ENCODE data around the gene PTGES. TPM values are rescaled to one million over a fixed set of nuclear protein-coding genes. Genes with fewer than 3 reads are reported as not detected.
"Not testable (repeated sequence)": the region's sequence is repeated elsewhere in the genome, so short reads cannot be mapped to it uniquely, and the experiment has no call there.

Gene PTGES
- total and polyA plus RNA-seq, 2 experiments from 2014 or later: 2.8 to 3.6 TPM

DNA sequence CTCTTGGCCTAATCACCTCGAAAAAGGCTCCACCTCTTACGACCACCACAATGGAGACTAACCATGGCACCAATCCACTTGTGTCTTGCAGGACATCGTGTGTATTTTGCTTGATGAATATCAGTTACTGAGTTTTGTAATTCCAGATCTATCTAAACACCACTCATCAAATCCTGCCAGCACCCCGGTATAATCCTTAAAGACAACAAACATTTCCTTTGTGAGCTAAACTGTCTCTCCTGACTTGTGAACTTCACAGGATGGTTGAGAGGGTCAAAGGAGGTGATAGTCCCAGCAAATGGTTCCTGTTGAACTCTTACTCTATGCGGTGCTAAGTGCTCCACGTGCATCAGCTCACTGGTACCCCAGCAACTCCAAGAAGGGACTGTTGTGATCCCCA, 46.1 kb upstream of the PTGES start (continued):
- TF ChIP-seq, protein P1, sequence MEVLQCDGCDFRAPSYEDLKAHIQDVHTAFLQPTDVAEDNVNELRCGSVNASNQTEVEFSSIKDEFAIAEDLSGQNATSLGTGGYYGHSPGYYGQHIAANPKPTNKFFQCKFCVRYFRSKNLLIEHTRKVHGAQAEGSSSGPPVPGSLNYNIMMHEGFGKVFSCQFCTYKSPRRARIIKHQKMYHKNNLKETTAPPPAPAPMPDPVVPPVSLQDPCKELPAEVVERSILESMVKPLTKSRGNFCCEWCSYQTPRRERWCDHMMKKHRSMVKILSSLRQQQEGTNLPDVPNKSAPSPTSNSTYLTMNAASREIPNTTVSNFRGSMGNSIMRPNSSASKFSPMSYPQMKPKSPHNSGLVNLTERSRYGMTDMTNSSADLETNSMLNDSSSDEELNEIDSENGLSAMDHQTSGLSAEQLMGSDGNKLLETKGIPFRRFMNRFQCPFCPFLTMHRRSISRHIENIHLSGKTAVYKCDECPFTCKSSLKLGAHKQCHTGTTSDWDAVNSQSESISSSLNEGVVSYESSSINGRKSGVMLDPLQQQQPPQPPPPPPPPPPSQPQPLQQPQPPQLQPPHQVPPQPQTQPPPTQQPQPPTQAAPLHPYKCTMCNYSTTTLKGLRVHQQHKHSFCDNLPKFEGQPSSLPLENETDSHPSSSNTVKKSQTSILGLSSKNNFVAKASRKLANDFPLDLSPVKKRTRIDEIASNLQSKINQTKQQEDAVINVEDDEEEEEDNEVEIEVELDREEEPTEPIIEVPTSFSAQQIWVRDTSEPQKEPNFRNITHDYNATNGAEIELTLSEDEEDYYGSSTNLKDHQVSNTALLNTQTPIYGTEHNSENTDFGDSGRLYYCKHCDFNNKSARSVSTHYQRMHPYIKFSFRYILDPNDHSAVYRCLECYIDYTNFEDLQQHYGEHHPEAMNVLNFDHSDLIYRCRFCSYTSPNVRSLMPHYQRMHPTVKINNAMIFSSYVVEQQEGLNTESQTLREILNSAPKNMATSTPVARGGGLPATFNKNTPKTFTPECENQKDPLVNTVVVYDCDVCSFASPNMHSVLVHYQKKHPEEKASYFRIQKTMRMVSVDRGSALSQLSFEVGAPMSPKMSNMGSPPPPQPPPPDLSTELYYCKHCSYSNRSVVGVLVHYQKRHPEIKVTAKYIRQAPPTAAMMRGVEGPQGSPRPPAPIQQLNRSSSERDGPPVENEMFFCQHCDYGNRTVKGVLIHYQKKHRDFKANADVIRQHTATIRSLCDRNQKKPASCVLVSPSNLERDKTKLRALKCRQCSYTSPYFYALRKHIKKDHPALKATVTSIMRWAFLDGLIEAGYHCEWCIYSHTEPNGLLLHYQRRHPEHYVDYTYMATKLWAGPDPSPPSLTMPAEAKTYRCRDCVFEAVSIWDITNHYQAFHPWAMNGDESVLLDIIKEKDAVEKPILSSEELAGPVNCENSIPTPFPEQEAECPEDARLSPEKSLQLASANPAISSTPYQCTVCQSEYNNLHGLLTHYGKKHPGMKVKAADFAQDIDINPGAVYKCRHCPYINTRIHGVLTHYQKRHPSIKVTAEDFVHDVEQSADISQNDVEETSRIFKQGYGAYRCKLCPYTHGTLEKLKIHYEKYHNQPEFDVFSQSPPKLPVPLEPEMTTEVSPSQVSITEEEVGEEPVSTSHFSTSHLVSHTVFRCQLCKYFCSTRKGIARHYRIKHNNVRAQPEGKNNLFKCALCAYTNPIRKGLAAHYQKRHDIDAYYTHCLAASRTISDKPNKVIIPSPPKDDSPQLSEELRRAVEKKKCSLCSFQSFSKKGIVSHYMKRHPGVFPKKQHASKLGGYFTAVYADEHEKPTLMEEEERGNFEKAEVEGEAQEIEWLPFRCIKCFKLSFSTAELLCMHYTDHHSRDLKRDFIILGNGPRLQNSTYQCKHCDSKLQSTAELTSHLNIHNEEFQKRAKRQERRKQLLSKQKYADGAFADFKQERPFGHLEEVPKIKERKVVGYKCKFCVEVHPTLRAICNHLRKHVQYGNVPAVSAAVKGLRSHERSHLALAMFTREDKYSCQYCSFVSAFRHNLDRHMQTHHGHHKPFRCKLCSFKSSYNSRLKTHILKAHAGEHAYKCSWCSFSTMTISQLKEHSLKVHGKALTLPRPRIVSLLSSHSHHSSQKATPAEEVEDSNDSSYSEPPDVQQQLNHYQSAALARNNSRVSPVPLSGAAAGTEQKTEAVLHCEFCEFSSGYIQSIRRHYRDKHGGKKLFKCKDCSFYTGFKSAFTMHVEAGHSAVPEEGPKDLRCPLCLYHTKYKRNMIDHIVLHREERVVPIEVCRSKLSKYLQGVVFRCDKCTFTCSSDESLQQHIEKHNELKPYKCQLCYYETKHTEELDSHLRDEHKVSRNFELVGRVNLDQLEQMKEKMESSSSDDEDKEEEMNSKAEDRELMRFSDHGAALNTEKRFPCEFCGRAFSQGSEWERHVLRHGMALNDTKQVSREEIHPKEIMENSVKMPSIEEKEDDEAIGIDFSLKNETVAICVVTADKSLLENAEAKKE (CRISPR knock-in tag; IDR thresholded peaks at IDR 0.05): no peak
- no peak for TF ChIP-seq JUNB (IDR thresholded peaks at IDR 0.05; ENCODE audit: unreplicated experiment)
- TF ChIP-seq, protein P2, sequence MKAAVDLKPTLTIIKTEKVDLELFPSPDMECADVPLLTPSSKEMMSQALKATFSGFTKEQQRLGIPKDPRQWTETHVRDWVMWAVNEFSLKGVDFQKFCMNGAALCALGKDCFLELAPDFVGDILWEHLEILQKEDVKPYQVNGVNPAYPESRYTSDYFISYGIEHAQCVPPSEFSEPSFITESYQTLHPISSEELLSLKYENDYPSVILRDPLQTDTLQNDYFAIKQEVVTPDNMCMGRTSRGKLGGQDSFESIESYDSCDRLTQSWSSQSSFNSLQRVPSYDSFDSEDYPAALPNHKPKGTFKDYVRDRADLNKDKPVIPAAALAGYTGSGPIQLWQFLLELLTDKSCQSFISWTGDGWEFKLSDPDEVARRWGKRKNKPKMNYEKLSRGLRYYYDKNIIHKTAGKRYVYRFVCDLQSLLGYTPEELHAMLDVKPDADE (IDR thresholded peaks at IDR 0.05): no peak
- TF ChIP-seq CREB1 (CRISPR knock-in tag; IDR thresholded peaks at IDR 0.05; ENCODE audit: low read depth): no peak
- TF ChIP-seq, protein P3, sequence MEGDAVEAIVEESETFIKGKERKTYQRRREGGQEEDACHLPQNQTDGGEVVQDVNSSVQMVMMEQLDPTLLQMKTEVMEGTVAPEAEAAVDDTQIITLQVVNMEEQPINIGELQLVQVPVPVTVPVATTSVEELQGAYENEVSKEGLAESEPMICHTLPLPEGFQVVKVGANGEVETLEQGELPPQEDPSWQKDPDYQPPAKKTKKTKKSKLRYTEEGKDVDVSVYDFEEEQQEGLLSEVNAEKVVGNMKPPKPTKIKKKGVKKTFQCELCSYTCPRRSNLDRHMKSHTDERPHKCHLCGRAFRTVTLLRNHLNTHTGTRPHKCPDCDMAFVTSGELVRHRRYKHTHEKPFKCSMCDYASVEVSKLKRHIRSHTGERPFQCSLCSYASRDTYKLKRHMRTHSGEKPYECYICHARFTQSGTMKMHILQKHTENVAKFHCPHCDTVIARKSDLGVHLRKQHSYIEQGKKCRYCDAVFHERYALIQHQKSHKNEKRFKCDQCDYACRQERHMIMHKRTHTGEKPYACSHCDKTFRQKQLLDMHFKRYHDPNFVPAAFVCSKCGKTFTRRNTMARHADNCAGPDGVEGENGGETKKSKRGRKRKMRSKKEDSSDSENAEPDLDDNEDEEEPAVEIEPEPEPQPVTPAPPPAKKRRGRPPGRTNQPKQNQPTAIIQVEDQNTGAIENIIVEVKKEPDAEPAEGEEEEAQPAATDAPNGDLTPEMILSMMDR (conservative IDR thresholded peaks at IDR 0.05; ENCODE audit: low read depth in 2 of 2): no peak
- TF ChIP-seq ZNF331 (CRISPR knock-in tag; IDR thresholded peaks at IDR 0.05; ENCODE audit: low read depth): no peak
- TF ChIP-seq NANOG (IDR thresholded peaks at IDR 0.05; ENCODE audit: borderline replicate concordance): no peak

DNA sequence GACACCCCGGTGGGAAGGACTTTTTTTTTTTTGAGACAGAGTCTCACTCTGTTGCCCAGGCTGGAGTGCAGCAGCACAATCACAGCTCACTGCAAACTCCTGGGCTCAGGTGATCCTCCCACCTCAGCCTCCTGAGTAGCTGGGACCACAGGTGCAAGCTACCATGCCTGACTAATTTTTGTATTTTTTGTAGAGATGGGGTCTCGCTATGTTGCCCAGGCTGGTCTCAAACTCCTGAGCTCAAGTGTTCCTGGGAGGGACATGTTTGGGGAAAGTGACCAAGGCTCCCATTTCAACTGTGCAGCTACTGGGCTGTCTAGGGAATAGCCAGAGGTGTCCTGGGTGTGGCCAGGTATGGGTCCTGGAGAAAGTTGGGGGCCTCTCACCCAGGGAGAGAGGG, 43.2 kb upstream of the PTGES start:
- not testable (repeated sequence) for H2AFZ ChIP-seq; H3K36me3 Mint-ChIP-seq (ENCODE audit: low read depth); H3K27me3 Mint-ChIP-seq (ENCODE audit: insufficient read depth, low read depth, poor library complexity); H3K4me1 ChIP-seq (ENCODE audit: insufficient read depth); H3K27ac ChIP-seq (ENCODE audit: low read depth); H3F3A ChIP-seq (replicated peaks; ENCODE audit: low read depth); H3K4me2 ChIP-seq; H3K27ac Mint-ChIP-seq; H3K27me3 ChIP-seq (ENCODE audit: insufficient read depth); H4K20me1 ChIP-seq (replicated peaks; ENCODE audit: insufficient read depth); DNase-seq (ENCODE audit: low spot score); H3K9me2 ChIP-seq (ENCODE audit: insufficient read depth); H3K4me1 Mint-ChIP-seq; H3K4me3 ChIP-seq; H3K9me3 Mint-ChIP-seq; ATAC-seq; H3K4me3 Mint-ChIP-seq; H3K79me2 ChIP-seq (replicated peaks; ENCODE audit: insufficient read depth); H3K36me3 ChIP-seq (ENCODE audit: insufficient read depth)

Data from GM23338 (cell line).